Hypothalamus (tissue), 51 donors: ENCODE measurements around the gene PIK3C2A.

ENCODE experiments used
- DNase-seq, 51 donors: peaks; one replicate each; lab custom pipeline; 2025; lab: John Stamatoyannopoulos, UW

The PIK3C2A gene

DNA sequence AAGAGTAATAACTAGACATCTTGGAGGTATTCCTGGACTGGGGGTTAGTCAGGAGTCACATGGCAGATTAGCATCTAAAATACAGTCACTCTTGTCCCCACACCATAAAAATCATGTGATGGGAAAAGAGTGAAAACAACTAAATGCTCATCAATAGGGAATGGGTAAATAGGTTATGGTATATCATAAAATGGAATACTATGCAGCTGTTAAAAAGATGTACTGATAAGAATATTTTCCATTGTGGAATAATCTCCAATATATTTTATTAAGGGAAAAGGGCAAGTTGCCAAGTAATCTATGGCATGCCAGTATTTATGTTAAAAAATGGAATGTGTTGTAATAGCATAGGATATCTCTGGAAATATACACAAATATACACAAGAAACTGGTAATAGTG is 6.6 kb upstream of the PIK3C2A start:
- no peak for DNase-seq

DNA sequence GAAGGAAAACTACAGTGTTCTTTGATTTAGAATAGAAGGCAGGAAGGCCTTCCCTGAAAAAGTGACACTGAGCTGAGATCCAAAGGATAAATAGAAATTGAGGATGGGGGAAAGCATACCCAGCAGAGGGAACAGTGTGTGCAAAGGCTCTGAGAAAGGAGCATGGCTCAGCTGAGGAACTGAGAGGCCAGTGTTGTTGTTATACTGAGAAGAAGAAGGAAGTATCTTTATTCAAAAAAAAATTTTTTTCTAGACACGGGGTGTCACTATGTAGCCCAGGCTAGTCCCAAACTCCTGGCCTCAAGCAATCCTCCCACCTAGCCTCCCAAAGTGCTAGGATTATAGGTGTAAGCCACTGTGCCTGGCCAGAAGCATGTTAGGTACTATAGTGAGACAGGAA is 3.5 kb upstream of the PIK3C2A start:
- no peak for DNase-seq

DNA sequence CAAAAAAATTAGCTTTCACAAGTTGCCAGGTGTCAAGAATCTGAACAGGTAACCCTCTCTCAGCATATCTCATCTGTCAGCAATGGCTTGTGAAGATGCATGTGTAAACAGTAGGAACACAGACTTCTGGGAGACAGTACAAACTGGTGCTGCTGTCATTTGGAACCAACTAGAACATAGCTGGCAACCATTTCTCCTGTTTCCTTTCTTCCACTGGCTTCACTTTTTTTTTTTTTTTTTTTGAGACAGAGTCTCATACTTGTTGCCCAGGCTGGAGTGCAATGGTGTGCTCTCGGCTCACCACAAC is 2.1 kb upstream of the PIK3C2A start:
- DNase-seq, result no peak

DNA sequence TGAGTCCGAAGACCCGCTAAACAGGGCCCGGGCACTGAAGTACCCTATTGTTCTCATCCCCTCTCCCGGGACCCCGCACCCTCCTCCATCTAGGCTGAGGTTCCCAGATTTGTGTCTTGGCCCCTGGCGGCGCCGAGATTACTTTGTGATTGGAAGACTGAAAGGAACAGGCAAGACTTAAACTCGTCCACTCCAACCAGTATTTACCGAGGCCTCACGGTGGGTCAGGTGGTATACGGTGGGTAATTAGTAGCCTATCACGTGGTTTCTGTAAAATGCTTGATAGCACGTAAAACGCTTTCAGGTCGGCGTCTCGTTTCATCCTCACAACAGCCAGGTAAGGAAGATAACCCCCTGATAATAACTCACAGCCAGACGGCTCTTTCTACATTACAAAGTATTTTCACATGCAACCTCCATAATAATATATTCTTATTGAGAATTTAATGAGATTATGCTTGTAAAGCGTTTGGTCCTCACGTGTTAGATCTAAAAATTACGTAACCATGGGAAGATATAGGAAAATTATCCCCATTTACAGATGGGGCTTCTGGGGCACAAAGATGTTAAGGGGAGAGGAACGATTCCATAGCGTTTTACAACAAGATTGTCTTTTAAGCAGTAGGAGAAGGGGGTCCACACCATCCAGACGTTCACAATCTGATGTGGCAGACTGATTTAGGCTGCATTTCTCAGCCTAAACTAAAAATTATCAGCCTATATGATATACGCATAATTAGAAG is 642 bp upstream of the PIK3C2A start:
- DNase-seq, result peak in 25 of 51 donors; percentile 15 to 90 (median 54)

DNA sequence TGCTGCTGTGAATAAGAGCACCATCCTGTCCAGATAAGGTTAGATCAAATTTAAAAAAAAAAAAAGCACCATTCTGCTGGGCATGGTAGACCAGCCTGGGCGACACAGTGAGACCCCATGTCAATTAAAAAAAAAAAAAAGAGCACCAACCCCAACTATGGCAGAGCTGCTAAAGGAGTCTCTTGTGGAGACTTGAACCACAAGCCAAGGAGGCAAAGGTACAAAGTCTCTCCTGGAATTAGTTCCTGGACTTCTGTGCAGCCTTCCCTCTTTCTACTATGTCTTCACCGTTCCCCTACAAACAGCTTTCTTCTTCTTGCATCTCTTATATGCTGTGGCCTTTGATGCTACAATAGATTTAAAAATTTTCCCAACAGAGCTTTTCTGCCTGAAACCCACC is 1.3 kb downstream of the PIK3C2A start:
- no peak for DNase-seq

DNA sequence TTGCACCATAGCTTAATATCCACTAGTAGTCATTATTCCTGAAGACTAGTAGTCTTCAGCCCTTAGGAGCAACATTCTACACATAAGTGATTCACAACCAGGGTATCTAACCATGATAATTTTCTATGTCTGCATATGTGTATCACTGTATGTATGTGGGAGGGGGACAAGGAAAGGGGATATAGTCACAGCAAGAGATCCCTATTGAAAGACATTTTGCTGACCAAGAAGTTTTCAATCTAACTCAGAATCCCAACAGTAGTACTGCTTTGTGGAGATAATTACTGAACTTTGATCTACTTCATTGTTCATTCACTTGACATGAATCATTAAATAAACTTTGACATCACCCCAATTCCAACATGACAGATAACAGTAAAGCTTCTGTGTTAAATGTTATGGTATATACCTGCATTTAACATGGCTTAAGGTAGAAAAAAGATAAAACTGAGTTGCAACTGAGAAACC is 10.3 kb downstream of the PIK3C2A start:
- DNase-seq, result no peak

DNA sequence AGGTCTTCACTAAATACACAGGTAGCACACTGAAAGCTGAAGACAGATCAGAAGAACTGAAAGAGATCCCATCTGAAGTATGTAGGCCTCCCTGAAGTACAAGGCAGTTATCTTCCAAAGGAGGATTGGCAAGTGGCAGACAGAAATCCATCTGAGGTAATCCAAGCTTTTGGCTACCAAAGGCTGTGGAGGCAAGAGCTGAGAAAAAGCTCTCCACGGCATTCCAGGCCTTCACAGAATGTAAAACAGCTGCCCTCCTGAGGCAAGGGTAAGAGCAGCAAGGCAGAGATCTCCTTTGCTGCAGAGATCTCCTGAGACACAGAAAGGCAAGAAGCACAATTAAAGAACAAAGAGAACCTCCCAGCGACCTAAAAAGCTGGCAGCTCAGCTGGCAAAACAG is 19.1 kb downstream of the PIK3C2A start:
- no peak for DNase-seq

DNA sequence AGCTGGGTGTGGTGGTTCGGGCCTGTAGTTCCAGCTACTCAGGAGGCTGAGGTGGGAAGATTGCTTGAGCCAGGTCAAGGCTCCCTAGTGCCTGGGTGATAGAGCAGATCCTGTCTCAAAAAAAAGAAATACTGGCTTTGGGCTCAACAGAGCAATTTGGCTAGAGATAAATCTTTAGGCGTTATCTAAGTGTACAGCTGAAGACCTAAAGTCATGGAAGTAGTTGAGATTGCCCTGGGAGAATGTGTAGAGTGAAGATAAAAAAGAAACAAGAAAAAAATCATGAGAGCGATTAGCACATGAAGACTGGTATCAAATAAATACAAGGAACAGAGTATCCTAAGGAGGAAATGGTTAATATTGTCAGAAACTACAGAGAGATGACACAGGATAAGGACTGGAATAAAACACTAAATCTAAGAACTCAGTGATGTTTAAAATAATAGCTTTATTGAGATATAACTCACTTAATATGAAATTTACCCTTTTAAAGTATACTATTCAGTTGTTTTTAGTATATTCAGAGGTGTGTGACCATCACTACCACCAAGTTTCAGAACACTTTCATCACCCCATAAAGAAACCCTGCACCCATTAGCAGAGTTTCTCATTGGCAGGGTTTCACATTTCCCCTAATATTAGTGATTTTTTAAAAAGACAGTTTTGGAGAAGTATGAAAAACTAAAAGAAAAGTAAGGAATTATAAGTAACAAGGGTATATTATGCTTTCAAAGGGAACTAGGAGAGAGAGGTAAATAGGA is 20.7 kb downstream of the PIK3C2A start:
- no peak for DNase-seq

DNA sequence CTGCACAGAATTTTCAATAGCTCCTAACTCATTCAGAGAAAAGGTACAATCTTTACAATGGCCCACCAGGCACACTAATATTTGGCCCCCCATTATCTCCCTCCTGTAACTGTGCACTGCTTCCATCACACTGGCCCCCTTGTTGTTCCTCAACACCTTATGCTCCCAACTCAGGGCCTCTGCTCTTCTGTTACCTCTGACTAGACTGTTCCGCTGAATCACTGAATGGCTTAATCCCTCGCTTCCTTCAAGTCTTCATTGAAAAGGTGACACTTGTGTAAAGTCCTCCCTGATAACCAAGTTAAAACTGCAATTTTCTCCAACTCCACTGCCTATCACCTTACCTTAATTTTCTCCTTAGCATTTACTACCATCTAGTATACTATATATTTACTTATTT is 21.8 kb downstream of the PIK3C2A start:
- DNase-seq, result no peak

DNA sequence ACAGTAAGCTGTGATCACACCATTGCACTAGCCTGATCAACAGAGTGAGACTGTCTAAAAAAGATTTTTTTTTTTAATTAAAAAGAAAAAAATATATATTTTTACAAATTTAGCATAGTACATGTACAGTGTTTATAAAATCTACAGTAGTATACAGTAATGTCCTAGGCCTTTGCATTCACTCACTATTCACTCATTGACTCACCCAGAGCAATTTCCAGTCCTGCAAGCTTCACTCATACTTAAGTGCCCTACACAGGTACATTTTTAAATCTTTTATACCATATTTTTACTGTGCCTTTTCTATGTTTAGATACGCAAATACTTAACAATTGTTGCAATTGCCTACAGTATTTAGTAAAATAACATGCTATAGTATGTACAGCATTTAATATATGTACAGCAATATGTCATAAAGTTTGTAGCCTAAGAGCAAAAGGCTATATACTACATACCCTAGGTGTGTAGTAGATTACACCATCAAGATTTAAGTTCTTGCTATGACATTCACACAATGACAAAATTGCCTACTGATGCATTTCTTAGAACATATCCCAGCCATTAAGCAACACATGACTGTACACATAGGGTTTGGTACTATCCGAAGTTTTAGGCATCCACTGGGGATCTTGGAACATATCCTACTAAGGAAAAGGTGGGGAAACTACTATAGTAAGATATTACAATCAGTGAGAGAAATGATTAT is 22.8 kb downstream of the PIK3C2A start:
- DNase-seq, result no peak

DNA sequence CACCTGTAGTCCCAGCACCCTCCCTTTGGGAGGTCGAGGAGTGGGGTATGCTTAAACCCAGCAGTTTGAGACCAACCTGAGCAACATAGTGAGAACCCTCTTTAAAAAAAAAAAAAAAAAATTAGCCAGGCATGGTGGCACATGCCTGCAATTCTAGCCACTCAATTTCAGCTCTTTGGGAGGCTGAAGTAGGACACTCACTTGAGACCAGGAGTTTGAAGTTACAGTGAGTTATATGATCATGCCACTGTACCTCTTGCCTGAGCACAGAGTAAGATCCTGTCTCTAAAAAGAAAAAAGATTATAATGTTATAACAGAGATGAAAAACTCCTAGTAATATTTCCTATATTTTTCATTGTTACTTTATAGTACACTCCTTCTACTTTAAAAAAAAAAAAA is 23.9 kb downstream of the PIK3C2A start:
- no peak for DNase-seq

DNA sequence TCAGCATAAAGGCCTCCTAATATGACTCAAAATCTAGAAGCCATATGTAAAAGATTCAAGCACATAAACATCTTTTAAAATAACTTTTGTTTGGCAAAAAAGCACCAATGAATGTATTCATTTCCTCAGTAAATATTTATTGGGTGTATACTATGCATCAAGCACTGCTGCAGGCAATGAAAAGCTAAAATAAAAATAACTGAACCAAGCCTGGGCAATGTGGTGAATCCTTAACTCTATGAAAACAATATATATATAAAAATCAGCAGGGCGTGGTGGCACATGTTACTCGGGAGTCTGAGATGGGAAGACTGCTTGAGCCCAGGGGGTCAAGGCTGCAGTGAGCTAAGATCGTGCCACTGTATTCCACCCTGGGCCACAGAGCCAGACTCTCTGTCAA is 27.8 kb downstream of the PIK3C2A start:
- no peak for DNase-seq

DNA sequence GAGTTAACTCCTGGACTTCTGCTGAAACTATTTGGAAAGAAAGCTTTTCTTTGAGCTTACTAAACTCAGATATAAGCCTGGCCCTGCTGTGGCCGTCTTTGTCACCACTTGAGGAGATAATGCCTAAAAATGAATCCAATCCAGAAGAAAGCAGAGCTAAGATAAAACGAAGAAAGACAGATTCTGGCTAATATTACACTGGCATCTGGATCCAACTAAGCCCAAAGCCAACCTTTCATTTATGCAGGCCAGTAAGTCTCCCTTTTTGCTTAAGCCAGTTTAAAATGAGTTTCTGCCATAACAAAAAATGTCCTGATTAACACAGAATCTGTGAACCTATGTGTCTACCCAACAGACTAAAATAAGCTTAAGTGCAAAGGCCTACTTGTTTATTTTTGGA is 34.5 kb downstream of the PIK3C2A start:
- DNase-seq, result no peak

DNA sequence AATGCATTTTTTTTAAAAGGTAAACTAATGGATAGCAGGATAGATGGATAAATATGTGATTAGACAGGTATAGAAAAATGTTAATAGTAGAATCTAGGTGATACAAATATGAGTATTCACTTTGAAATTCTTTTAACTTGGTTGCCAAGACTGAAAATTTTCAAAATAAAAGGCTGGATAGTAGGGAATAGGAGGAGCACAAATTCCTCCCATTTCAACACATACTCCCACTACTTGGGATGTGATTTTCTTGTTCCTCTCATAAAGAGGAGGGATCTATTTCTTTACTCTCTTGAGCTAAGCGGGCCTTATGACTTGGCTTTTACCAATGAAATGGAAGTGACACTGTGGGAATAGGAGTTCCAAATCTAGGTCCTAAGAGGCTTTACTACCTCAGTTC is 35.9 kb downstream of the PIK3C2A start:
- no peak for DNase-seq

DNA sequence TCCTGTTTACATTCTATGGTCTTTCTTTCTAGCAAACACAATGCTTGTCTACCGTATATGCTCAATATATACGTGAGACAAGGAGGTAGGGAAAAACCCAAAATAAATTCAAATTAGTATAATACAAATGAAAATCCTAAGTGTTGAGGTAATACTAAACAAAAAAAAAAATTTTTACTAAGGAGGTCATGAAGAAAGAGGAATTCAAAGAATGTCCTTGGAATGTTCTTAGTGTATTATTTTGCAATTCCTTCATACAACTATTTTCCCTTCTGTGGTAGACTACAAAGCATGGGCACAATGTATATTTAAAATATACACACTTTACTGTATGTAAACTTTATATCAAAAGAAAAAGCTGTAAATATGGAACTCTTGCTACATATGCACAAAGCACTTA is 36.4 kb downstream of the PIK3C2A start:
- DNase-seq, result no peak

DNA sequence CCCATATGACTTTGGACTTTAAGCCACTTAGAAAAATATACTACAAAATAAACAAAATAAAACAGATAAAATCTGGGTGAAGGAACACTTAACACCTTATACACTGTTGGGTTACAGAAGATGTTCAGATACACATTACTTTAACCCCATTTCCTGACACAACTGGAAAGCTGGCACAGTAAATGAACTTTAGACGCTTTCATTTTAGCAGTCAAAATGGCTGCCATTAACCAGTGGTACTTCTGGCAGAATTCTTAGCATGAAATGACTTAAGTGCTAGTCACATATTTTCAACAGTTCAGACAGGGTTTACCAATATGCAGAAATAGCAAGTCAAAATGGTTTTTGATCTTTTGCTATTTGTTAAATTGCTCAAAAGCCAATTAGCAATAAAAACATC is 37.9 kb downstream of the PIK3C2A start:
- no peak for DNase-seq

DNA sequence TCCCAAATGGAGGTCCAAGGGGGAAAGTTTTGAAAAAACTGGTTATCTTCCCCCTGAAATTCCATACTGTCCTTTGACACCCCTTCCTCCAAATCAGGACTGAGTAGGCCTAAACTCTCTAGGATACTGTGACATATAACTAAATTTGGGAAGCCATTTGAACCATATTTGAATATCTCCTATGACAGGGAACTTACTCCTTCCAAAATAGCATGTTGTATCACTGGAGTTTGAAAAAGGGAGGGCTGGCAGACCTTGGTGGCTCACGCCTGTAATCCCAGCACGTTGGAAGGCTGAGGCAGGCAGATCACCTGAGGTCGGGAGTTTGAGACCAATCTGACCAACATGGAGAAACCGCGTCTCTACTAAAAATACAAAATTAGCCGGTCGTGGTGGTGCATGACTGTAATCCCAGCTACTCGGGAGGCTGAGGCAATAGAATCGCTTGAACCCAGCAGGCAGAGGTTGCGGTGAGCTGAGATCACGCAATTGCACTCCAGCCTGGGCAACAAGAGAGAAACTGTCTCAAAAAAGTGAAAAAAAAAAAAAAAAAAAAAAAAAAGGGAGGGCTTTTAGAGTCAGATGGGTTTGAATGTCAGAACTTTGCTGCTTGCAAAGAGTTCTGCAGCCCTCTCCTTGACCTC is 42.4 kb downstream of the PIK3C2A start:
- DNase-seq, result no peak

DNA sequence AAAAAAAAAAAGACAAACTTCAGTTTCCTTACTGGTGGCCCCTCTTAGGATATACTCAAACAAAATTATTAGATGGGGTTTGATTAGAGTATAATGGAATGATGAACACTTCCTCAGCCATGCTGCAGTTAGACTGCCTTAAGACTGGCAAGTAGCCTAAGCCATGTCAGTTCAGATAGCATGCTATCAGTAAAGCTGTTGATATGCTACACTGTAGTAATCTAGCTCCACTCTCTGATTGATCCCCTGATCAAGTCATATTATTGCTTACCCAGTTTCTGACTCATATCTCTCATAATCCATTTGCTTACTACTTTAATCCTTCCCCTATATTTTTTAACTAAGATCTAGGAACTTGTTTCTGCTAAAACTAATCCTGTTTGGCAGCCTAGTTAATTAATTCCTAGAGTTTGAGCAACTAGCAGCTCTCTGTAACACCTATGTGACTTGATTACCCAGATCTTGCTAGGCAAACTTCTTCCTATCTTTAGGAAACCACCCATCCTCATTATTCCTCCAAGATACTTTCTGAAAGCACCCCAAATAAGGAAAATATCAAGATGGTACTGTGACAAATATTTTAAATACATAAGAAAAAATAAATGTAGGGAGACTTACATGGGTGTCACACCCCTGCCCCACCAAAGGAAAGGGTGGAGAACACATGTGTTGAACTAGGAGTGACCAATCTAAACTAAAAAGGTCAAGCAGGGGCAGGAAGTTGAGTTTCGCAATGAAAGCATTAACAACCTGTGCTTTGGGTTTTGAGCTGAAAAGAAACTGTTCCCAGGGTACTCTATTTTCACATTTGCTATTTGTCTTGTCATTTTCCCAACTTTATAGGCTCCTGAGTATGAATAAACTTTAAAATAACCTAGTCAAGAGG is 43.2 kb downstream of the PIK3C2A start:
- DNase-seq, result no peak

DNA sequence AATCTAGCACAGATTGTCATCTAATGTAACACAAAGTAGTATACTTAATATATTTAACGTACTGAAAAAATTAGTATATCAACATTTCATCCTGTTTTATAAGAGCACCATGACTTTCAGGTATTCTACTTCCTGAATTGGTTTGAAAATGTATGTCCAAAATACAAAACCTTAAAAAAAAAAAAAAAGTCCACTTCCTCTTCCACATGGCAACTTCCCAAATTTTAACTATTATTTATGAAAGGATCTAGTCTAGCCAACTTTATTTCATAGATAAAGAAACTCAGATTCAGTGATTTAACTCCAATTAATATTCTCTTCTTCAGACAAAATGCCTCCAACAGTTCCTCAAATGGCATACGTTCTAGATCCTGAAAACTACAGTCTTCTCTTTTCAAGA is 44.0 kb downstream of the PIK3C2A start:
- DNase-seq, result no peak

DNA sequence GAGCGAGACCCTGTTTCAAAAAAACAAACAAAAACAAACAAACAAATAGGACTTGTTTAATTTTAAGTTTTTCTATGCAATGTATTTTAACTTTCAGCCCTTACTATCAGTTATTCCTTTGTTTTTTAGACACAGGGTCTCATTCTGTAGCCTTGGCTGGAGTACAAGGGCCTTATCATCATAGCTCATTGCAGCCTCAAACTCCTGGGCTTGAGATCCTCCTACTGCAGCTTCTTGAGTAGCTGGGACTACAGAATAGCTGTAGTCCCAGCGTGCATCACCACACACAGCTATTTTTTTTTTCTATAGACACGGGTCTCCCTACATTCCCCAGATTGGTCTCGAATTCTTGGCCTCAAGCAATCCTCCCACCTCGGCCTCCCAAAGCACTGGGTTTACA is 44.5 kb downstream of the PIK3C2A start:
- DNase-seq, result no peak
